Activated T-helper 9 cell treated with anti-CD3 and anti-CD28 coated beads, Interleukin-2, amount 50 U/mL, for 16 hours (primary cell): Measurements from ENCODE around the gene PLEKHA6.

ENCODE experiments used
- DNase-seq: peaks from one replicate; pipeline ENCODE4 v3.0.0-alpha.2; 2020; ENCODE audit warnings: low read depth

Gene PLEKHA6

GRCh38 chr1:204262506-204263253, 97.0 kb downstream of the PLEKHA6 start:
- no peak for DNase-seq

- no peak for DNase-seq
Measured at GRCh38 chr1:204261746-204262505, 97.8 kb downstream of the PLEKHA6 start.

- no peak for DNase-seq
Measured at GRCh38 chr1:204261266-204261665, 98.5 kb downstream of the PLEKHA6 start.

GRCh38 chr1:204260601-204261197, 99.0 kb downstream of the PLEKHA6 start:
- DNase-seq, result no peak

GRCh38 chr1:204259782-204260181, 99.9 kb downstream of the PLEKHA6 start:
- no peak for DNase-seq

- no peak for DNase-seq
Measured at GRCh38 chr1:204259196-204259595, 100.5 kb downstream of the PLEKHA6 start.

GRCh38 chr1:204258213-204259115, 101.3 kb downstream of the PLEKHA6 start:
- no peak for DNase-seq

GRCh38 chr1:204257446-204257845, 102.3 kb downstream of the PLEKHA6 start:
- no peak for DNase-seq

- DNase-seq, result no peak
Measured at GRCh38 chr1:204256531-204256930, 103.2 kb downstream of the PLEKHA6 start.

- no peak for DNase-seq
Measured at GRCh38 chr1:204255966-204256365, 103.8 kb downstream of the PLEKHA6 start.

GRCh38 chr1:204255225-204255624, 104.5 kb downstream of the PLEKHA6 start:
- no peak for DNase-seq

- DNase-seq, result no peak
Measured at GRCh38 chr1:204254031-204254661, 105.6 kb downstream of the PLEKHA6 start.

GRCh38 chr1:204251926-204252689, 107.6 kb downstream of the PLEKHA6 start:
- DNase-seq, result no peak

- DNase-seq, result no peak
Measured at GRCh38 chr1:204251286-204251685, 108.4 kb downstream of the PLEKHA6 start.

GRCh38 chr1:204250428-204251030, 109.2 kb downstream of the PLEKHA6 start:
- no peak for DNase-seq

- DNase-seq, result no peak
Measured at GRCh38 chr1:204249736-204250427, 109.8 kb downstream of the PLEKHA6 start.

- DNase-seq, result no peak
Measured at GRCh38 chr1:204248954-204249353, 110.8 kb downstream of the PLEKHA6 start.

GRCh38 chr1:204246876-204247275, 112.9 kb downstream of the PLEKHA6 start:
- DNase-seq, result no peak

GRCh38 chr1:204242920-204243319, 116.8 kb downstream of the PLEKHA6 start:
- DNase-seq, result no peak

- no peak for DNase-seq
Measured at GRCh38 chr1:204241914-204242313, 117.8 kb downstream of the PLEKHA6 start.
